Measurements from ENCODE around the gene LRRC4C. TPM values are rescaled to one million over a fixed set of nuclear protein-coding genes. Genes with fewer than 3 reads are reported as not detected.

The LRRC4C gene
- total RNA-seq, 1 experiment from 2014 or later: 0.13 TPM

DNA sequence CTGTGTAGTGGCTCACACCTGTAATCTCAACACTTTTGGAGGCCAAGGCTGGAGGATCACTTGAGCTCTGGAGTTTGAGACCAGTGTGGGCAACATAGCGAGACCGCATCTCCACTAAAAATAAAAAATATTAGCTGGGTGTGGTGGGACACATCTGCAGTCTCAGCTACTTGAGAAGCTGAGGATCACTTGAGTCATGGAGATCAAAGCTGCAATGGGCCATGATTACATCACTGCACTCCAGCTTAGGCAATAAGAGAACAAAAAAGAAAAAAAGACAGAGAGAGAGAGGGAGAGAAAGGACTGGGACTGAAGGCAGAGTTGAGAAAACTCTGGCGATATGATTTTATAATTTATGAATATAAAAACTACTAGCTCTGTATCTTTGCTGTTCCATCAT lies 473.1 kb downstream of the LRRC4C start:
- no peaks in the 10 kb centered on the region for H3K9me3 ChIP-seq (ENCODE audit: control insufficient read depth, low read depth, low read length)
- H4K91ac ChIP-seq (ENCODE audit: insufficient read length, low read depth, low read length): no peak overlapping the region
- H3K9ac ChIP-seq (ENCODE audit: extremely low read depth, insufficient read length, low read length): no peak overlapping the region
- no peak overlapping the region for H3T11ph ChIP-seq (ENCODE audit: low read length)
- no peaks in the 10 kb centered on the region for H3K4me1 ChIP-seq (ENCODE audit: insufficient read depth, low read length)
- no peaks in the 10 kb centered on the region for H3K23me2 ChIP-seq (ENCODE audit: insufficient read length, low read depth, low read length, poor library complexity, severe bottlenecking)
- H4K8ac ChIP-seq (replicated peaks; ENCODE audit: insufficient read length, low read depth, low read length): no peak overlapping the region
- H3K4me3 Mint-ChIP-seq: no peak overlapping the region
- H2AFZ ChIP-seq (ENCODE audit: low read length): no peak overlapping the region
- H3K18ac ChIP-seq (ENCODE audit: insufficient read length, low read depth, low read length): no peak overlapping the region
- H2BK12ac ChIP-seq (ENCODE audit: insufficient read length, low read depth, low read length): no peak overlapping the region
- H3K56ac ChIP-seq (ENCODE audit: insufficient read length, low read depth, low read length): no peak overlapping the region
- H2AK5ac ChIP-seq (ENCODE audit: insufficient read length, low read length): no peak overlapping the region
- no peaks in the 10 kb centered on the region for H3K79me1 ChIP-seq (ENCODE audit: insufficient read depth, low read depth, low read length, poor library complexity, severe bottlenecking)
- no peaks in the 10 kb centered on the region; a peak in 1 of 7 replicates for H3K36me3 Mint-ChIP-seq (ENCODE audit: insufficient read depth in 1 of 3, low read depth in 3 of 3)
- H3K27me3 ChIP-seq (ENCODE audit: insufficient read depth, low read length): no peaks in the 10 kb centered on the region
- no peak overlapping the region for H3K27ac ChIP-seq (ENCODE audit: insufficient read length, low read depth, low read length)
- no CpG with 5 or more reads among the region's 3 CpGs for WGBS (ENCODE audit: extremely low coverage, insufficient read length, low lambda C conversion rate)
- TF ChIP-seq, protein P1, sequence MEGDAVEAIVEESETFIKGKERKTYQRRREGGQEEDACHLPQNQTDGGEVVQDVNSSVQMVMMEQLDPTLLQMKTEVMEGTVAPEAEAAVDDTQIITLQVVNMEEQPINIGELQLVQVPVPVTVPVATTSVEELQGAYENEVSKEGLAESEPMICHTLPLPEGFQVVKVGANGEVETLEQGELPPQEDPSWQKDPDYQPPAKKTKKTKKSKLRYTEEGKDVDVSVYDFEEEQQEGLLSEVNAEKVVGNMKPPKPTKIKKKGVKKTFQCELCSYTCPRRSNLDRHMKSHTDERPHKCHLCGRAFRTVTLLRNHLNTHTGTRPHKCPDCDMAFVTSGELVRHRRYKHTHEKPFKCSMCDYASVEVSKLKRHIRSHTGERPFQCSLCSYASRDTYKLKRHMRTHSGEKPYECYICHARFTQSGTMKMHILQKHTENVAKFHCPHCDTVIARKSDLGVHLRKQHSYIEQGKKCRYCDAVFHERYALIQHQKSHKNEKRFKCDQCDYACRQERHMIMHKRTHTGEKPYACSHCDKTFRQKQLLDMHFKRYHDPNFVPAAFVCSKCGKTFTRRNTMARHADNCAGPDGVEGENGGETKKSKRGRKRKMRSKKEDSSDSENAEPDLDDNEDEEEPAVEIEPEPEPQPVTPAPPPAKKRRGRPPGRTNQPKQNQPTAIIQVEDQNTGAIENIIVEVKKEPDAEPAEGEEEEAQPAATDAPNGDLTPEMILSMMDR (conservative IDR thresholded peaks at IDR 0.05): no peak
- no peak overlapping the region for H2BK120ac ChIP-seq (ENCODE audit: low read depth, low read length, poor library complexity, severe bottlenecking)
- no peak for DNase-seq
- no peaks in the 10 kb centered on the region for H4K20me1 ChIP-seq (ENCODE audit: control insufficient read depth, insufficient read depth, insufficient read length)
- no peak overlapping the region for H4K5ac ChIP-seq (ENCODE audit: insufficient read length, low read depth, low read length)
- H3K79me2 ChIP-seq (ENCODE audit: insufficient read depth, low read length): no peaks in the 10 kb centered on the region
- H3K9me3 Mint-ChIP-seq: peaks cover 5 to 6% of the 10 kb centered on the region in 2 experiments; a peak in 3 of 5 replicates
- H3K23ac ChIP-seq (ENCODE audit: insufficient read length, low read depth, low read length): no peak overlapping the region
- H3K4ac ChIP-seq (ENCODE audit: low read depth, low read length): no peak overlapping the region
- no peak overlapping the region for H2BK5ac ChIP-seq (ENCODE audit: insufficient read length, low read length)
- H3K14ac ChIP-seq (ENCODE audit: insufficient read depth, low read length): no peak overlapping the region
- H3K27me3 Mint-ChIP-seq (ENCODE audit: low read depth): no peaks in the 10 kb centered on the region
- no peak overlapping the region; a peak in 1 of 7 replicates for H3K27ac Mint-ChIP-seq
- H3K4me1 Mint-ChIP-seq: peaks cover 9% of the 10 kb centered on the region in 2 experiments; a peak in 3 of 4 replicates
- no peak overlapping the region for H2BK15ac ChIP-seq (ENCODE audit: low read depth, low read length)
- no peak overlapping the region for H2BK20ac ChIP-seq (ENCODE audit: low read depth, low read length, poor library complexity, severe bottlenecking)
- H3K4me2 ChIP-seq (ENCODE audit: insufficient read depth, insufficient read length, low read length): no peak overlapping the region

Data from H9 (cell line).